Skeletal muscle cell (primary cell): ENCODE data around the gene ATP5MC2.
"Not testable (repeated sequence)": the region's sequence is repeated elsewhere in the genome, so short reads cannot be mapped to it uniquely, and the experiment has no call there.

Source experiments
- DNase-seq: peaks from one replicate; pipeline ENCODE4 v3.0.0-alpha.2; 2010; ENCODE audit warnings: low read depth
- H3K4me3 ChIP-seq: 2 replicates; pipeline ENCODE4 v1.5.1; 2011; ENCODE audit warnings: low read depth, mild to moderate bottlenecking, control low read depth, low read length, moderate library complexity

The ATP5MC2 gene

DNA sequence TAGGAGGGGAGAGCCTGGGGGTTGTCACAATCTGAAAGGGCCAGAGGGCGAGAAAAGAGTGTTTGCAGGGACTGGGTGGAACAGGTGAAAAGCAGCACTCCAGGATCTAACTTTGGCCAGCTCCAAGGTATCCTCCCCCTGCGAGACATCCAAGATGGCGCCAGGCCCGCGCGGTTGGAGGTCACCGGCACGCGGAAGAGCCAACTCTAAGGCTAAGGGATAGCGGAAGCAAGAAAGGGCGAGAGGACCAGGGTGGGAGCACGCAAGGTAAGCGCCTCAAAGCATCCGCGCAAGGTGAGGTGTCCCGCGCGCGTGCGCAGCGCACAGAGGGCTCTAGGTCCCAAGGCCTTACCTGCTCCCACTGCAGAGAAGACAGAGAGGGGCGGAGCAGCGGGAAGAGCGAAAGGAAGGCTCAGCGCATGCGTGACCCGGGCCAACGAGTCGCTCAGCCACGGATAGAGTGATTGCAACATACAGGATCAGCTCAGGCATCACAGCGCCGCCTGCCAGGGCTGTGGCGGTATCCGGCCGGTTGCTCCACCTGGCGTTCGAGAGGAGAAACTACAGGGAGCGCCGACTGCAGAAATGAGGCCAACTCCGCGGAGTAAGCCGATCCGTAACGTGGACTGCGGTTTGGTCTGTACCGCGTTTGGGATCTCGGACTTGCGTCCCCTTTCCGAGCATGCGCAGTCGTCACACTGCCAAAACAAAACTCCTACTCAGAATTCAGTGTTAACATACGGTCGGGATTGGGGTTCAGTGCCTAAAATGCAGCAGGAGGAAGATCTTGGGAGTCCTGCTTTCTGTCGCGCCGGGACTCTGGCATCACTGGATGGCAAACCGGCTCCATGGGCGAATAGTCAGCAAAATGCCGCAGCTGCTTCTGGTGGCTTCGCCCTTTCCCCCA, at the start of gene ATP5MC2:
ATP5MC2 (minus strand) TSS at position 383 of the 907 bp plus-strand sequence. CDS start 3,469 bp downstream, outside the sequence.
- peak within 1 kb of the TSS; percentile 63 for H3K4me3 ChIP-seq
- peak; percentile 95 for DNase-seq

- DNase-seq = no peak
- no peak overlapping the region for H3K4me3 ChIP-seq
These were observed 46.7 kb upstream of the ATP5MC2 start for GRCh38 chr12:53722450-53723041.

GRCh38 chr12:53720946-53721345, 45.1 kb upstream of the ATP5MC2 start:
- DNase-seq = no peak

DNA sequence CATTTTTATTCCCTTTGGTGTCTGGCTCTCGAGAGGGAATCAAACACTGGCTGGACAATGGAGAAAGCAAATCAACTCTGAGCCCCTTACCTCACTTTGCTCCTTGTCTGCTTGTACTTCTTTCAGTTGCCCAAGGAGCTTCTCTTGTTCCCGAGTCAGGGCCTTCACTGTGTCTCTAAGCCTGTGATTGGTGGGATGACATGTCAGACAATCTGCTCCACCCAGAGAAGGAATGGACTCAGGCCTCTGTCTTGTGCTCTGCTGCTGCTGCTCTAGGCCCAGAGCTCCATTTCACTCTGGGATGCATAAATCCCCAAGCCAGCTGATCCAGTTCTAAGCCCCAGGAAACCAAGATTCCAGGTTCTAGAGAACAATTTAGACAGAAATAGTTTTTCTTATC, 43.8 kb upstream of the ATP5MC2 start:
- DNase-seq = no peak
- no peak overlapping the region for H3K4me3 ChIP-seq

More at GRCh38 chr12:53720946-53721345, 45.1 kb upstream of the ATP5MC2 start:
- no peak overlapping the region for H3K4me3 ChIP-seq

DNA sequence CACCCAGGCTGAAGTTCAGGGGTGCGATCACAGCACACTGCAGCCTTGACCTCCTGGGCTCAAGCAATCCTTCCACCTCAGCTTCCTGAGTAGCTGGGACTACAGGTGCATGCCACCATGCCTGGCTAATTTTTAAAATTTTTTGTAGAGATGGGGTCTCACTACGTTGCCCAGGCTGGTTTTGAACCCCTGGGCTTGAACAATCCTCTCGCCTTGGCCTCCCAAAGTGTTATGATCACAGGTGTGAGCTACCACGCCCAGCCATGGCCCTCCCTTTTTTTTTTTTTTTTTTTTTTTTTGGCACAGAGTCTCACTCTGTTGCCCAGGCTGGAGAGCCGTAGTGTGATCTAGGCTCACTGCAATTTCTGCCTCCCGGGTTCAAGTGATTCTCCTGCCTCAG, 42.7 kb upstream of the ATP5MC2 start:
- not testable (repeated sequence) for DNase-seq, H3K4me3 ChIP-seq

GRCh38 chr12:53717319-53717718, 41.4 kb upstream of the ATP5MC2 start:
- no peak overlapping the region for H3K4me3 ChIP-seq
- DNase-seq = no peak

DNA sequence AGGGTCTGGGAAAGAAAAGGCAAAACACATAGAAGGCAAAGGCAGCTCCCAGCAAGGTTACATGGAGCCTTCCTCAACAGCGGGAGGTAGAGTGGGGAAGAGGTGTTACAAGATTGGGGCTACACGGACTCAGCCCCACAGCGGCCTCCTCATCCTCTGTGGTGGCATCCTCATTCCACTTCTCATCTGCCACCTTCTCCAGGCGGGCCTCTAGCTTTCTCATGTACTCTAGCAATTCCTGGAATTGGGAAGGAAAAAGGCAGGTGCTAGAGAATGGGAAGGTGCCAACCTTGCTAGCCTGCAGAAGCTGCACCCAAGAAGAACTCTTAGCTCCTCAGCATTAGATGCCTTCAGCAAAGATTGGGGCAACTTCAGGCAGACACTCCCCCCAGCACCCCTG, 38.1 kb upstream of the ATP5MC2 start:
- H3K4me3 ChIP-seq = no peak overlapping the region
- DNase-seq = no peak

DNA sequence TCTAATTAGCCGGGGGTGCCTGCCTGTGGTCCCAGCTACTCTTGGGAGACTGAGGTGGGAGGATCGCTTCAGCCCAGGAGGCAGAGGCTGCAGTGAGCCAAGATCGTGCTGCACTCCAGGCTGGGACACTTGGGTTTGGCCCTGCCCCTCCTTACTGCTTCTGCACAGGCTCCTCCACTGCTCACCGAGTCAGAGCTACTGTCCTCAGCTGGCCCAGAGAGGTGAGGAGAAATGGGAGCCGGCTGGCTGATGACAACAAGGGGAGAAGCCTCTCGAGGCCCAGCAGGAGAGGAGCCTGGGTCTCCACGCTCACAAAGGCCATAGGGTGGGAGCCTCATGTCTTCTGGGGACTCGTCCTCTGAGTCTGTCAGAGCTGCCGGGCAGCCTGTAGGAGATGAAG, 37.6 kb upstream of the ATP5MC2 start:
- no peak for DNase-seq
- no peak overlapping the region for H3K4me3 ChIP-seq

- H3K4me3 ChIP-seq = no peak overlapping the region
- no peak for DNase-seq
These were observed 36.3 kb upstream of the ATP5MC2 start for GRCh38 chr12:53712059-53712643.

GRCh38 chr12:53710091-53710490, 34.2 kb upstream of the ATP5MC2 start:
- DNase-seq = no peak
- H3K4me3 ChIP-seq = no peak overlapping the region

DNA sequence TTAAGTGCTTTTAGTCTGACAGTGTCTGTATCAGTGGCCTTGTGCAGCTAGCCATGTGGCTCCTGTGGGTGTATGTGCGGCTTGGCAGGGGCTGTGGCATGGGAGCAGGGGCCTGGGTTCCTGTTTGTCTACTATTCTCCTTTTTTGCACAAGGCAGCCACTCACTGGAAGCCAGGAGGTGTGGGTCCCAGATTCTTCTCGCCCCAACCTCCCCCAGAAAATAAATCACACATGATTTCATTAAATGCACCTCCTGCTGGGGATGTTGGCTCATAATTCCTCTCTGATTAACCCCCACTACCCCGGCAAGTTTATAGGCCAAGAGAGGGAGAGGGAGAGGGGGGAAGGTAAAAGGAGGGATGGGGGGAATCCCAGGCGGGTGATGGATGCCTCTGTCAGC, 33.8 kb upstream of the ATP5MC2 start:
- DNase-seq = no peak
- H3K4me3 ChIP-seq = no peak overlapping the region

DNA sequence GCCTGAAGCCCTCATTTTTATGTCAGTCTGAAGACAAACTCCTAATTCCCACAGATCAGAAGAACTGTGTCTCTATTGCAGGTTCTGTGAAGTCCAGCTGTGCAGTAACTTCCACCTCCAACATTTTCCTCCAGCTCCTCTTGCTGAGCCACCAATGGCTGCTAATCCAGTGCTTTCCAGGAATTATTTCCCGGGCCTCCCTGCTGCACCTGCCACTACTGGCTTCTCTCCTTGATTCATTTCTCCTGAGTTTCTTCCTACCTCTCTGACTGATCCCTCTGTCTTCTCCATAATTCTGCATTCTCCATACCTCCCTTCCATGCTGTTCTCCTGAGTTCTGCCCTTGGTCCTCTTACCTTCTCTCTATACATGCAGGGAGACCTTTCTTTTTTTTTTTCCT, 30.2 kb upstream of the ATP5MC2 start:
- DNase-seq = no peak
- no peak overlapping the region for H3K4me3 ChIP-seq

DNA sequence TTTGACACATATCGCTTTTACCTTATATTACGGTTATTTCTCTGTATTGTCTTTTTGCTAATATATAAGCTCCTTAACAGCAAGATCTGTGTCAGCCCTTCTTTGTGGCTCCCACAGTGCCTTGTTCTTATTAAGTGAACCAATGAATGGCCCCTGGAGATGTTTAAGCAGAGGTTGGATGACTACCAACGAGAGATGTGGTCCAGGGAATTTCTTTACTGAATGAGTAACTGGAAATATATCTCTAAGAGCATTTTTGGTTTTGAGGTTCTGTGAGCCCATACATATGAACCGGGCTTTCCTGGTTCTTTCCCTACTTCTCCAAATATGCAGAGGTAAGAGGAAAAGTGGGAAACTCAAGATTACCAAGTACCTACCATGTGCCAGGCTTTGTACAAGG, 27.9 kb upstream of the ATP5MC2 start:
- no peak for DNase-seq
- H3K4me3 ChIP-seq = no peak overlapping the region

DNA sequence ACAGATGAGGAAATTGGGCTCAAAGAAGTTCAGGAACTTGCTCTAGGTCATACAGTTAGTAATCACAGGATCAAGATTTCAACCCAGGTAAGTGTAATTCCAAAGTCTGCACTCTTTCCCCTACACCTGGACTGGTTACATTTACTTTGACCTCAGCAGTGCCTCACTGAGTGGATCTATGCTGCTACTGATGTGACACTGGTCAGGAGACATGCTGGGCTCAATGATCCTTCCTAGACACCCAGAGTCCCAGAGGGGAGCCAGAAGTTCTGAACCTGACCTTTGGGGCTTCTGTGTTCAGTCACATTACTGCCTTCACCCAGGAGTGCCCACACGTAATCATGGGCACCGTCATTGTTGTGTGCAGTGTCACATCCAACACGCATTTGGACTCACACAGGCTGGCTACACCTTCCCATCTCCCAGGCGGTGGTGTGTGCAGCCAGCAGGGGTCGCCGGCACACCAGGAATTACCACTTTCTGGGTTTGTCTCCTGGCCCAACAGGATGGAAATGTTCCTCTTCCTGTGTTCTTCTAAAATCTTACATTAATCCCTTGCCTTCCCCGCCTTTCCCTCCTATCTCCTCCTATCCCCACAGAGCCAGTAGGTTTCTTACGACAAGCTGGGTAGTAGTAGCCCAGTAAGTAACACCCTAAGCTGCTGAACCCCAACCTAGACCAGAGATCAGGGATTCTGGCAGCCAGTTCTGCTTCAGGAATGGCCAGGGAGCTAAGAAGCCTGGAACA, 25.8 kb upstream of the ATP5MC2 start:
- no peak overlapping the region for H3K4me3 ChIP-seq
- no peak for DNase-seq

- no peak for DNase-seq
- H3K4me3 ChIP-seq = no peak overlapping the region
These were observed 24.7 kb upstream of the ATP5MC2 start for GRCh38 chr12:53700567-53700966.

DNA sequence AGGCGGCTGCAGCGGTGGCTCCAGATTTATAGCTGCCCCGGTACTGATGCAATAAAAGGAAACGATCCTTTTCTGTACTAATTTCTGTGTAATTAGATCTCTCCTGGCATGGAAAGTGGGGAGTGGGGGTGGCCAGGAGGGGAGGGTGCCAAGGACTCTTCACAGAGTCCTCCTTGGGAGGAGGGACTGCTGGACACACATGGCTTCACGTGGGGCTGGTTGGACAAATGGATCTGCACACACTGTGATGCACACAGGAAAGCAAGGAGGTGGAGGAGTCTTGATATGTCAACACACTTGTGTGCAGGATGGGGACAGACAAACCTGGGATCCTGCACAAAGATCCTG, 23.8 kb upstream of the ATP5MC2 start:
- H3K4me3 ChIP-seq = no peak overlapping the region
- DNase-seq = no peak

- no peak overlapping the region for H3K4me3 ChIP-seq
- DNase-seq = no peak
These were observed 23.2 kb upstream of the ATP5MC2 start for GRCh38 chr12:53698948-53699677.

GRCh38 chr12:53696655-53697331, 20.9 kb upstream of the ATP5MC2 start:
- no peak overlapping the region for H3K4me3 ChIP-seq
- DNase-seq = no peak

DNA sequence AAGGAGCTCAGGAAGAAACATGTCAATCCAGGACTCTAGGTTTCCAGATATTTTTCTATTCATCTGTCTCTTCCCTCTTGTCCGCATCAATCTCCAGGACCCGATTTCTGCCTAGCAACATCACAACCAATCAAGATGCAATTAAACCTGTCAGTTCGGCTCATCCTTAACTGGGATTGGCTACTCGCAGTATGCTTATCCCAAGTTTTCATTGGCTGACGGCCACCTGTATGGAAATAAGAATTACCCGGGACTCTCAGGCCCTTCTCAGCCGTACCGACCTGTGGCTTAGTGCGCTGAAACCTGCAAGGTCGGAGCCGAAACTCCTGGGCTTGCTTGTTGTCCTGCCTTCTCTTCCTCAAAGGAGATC, 20.4 kb upstream of the ATP5MC2 start:
- H3K4me3 ChIP-seq = no peak overlapping the region
- peak; percentile 55 for DNase-seq
